ENCODE measurements around the gene ALDH5A1.

DNA sequence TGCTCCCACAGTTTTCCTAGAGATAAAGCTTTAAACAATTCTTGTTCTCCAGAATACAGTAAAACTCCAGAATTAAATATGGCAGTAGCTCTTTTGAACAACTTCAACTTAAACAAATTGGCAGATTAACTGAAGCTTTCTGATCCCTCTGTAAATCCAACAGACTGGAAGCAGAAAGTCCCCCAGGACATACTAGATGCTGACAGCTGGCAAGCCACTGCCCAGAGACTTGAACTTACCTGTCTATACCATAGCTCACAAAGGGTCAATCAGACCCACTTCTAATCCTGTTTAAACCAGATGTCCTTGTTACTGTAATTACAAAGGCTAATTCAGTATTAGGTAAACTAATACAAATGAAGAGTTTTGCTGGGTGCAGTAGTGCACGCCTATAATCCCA, 17.7 kb upstream of the ALDH5A1 start:
- TF ChIP-seq, protein P1, sequence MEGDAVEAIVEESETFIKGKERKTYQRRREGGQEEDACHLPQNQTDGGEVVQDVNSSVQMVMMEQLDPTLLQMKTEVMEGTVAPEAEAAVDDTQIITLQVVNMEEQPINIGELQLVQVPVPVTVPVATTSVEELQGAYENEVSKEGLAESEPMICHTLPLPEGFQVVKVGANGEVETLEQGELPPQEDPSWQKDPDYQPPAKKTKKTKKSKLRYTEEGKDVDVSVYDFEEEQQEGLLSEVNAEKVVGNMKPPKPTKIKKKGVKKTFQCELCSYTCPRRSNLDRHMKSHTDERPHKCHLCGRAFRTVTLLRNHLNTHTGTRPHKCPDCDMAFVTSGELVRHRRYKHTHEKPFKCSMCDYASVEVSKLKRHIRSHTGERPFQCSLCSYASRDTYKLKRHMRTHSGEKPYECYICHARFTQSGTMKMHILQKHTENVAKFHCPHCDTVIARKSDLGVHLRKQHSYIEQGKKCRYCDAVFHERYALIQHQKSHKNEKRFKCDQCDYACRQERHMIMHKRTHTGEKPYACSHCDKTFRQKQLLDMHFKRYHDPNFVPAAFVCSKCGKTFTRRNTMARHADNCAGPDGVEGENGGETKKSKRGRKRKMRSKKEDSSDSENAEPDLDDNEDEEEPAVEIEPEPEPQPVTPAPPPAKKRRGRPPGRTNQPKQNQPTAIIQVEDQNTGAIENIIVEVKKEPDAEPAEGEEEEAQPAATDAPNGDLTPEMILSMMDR (IDR thresholded peaks at IDR 0.05): no peak
- TF ChIP-seq POLR2A (IDR thresholded peaks at IDR 0.05): no peak
